Measurements from ENCODE around the gene TMCO5A.

The TMCO5A gene

DNA sequence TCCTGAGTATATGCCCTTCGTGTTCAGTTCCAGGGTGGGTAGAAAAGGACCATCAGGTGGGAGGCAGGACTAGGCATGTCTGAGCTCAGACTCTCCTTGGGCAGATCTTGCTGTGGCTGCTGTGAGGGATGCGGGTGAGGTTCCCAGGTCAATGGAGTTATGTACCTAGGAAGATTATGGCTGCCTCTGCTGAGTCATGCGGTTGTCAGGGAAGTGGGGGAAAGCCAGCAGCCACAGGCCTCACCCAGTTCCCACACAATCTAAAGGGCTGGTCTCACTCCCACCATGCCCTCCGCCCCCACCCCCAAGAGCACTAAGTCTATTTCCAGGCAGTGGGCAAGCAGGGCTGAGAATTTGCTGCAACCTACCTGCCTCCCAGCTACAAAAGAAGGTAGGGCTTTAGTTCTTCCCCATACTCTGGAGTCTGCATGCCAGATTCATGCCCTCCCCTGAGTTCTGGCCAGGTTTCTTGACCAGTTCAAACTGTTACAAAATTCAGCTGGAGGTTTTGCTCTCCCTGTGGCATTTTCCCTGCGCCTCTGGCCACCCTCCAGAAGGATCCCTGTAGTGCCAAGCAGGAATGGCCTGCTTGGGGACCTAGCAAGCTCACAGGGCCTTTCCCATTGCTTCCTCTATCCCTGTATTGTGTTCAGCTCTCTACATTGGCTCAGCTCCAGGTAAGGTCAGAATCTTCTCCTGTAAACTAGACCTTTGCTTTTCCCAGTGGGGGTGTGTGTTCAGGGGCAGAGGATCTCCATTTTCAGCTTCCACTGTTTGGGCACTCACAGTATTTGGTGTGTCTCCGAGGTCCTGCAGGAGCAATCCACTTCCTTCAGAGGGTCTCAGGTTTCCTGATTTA is 12.7 kb upstream of the TMCO5A start:
- Histone ChIP-seq H3K4me3 (replicated peaks; ENCODE audit: low read depth, low read length) (no peak overlapping the region), H3K36me3 (ENCODE audit: control insufficient read depth, insufficient read depth, low read length) (no peaks in the 10 kb centered on the region), H3K27me3 (replicated peaks; ENCODE audit: control insufficient read depth, insufficient read depth, low read length) (no peaks in the 10 kb centered on the region)
- DNase-seq (ENCODE audit: extremely low read depth, insufficient read length), result no peak
- TF ChIP-seq, protein P1, sequence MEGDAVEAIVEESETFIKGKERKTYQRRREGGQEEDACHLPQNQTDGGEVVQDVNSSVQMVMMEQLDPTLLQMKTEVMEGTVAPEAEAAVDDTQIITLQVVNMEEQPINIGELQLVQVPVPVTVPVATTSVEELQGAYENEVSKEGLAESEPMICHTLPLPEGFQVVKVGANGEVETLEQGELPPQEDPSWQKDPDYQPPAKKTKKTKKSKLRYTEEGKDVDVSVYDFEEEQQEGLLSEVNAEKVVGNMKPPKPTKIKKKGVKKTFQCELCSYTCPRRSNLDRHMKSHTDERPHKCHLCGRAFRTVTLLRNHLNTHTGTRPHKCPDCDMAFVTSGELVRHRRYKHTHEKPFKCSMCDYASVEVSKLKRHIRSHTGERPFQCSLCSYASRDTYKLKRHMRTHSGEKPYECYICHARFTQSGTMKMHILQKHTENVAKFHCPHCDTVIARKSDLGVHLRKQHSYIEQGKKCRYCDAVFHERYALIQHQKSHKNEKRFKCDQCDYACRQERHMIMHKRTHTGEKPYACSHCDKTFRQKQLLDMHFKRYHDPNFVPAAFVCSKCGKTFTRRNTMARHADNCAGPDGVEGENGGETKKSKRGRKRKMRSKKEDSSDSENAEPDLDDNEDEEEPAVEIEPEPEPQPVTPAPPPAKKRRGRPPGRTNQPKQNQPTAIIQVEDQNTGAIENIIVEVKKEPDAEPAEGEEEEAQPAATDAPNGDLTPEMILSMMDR (IDR thresholded peaks at IDR 0.05; ENCODE audit: insufficient read depth, low read length, poor library complexity, severe bottlenecking), result no peak

DNA sequence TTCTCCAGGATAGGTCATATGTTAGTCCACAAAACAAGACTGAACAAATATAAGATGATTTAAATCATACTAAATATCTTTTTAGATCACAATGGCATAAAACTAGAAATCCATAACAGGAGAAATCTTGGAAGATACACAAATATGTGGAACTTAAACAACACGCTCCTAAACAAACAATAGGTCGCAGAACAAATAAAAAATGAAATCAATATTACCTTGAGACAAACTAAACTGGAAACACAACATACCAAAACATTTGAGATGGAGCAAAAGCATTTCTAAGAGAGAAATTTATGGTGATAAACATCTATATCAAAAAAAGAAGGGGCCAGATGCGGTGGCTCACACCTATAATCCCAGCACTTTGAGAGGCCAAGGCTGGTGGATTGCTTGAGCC is 8.3 kb upstream of the TMCO5A start:
- TF ChIP-seq, protein P1 (IDR thresholded peaks at IDR 0.05; ENCODE audit: insufficient read depth, low read length, poor library complexity, severe bottlenecking), result no peak
- Histone ChIP-seq H3K36me3 (ENCODE audit: control insufficient read depth, insufficient read depth, low read length) (no peaks in the 10 kb centered on the region), H3K4me3 (replicated peaks; ENCODE audit: low read depth, low read length) (no peak overlapping the region), H3K27me3 (replicated peaks; ENCODE audit: control insufficient read depth, insufficient read depth, low read length) (no peaks in the 10 kb centered on the region)
- DNase-seq (ENCODE audit: extremely low read depth, insufficient read length), result no peak

DNA sequence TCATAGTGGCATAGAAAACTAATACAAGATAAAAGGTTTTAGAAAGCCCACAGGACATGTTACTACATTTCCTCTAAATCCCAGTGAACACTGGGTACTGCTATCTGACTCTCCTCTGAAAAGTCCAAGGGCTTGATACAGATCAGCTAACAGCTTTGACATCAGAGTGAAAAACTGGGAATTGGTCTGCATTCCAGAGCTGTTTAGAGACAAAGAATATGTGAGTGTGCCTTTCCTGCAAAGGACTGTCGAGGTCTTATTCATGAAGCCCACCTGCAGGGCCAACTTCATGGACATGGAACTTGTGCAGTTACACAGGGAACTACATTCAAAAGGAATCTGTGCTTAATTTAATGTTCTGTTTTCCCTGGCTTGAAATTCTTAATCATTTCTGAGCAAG is 5.2 kb upstream of the TMCO5A start:
- Histone ChIP-seq H3K27me3 (replicated peaks; ENCODE audit: control insufficient read depth, insufficient read depth, low read length) (no peaks in the 10 kb centered on the region), H3K4me3 (replicated peaks; ENCODE audit: low read depth, low read length) (no peak overlapping the region), H3K36me3 (ENCODE audit: control insufficient read depth, insufficient read depth, low read length) (no peaks in the 10 kb centered on the region)
- DNase-seq (ENCODE audit: extremely low read depth, insufficient read length), result no peak
- TF ChIP-seq, protein P1 (IDR thresholded peaks at IDR 0.05; ENCODE audit: insufficient read depth, low read length, poor library complexity, severe bottlenecking), result no peak

DNA sequence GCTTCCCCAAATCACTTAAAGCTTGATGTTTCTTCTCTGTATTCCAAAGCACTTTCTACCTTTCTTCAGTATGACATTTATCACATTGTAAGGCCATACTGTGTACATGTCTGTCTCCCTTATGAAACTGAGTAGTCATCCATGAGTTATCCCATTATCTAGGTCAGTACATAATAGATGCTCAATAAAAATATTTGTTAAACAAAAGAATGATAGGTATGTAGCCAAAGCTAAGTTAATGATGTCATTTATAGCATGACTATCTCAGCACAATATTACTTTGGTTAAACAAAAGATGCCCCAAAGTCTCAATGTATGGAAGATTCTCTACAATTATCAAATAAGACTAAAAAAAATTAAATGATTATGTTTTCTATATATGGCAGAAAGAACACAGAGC is 3.1 kb upstream of the TMCO5A start:
- Histone ChIP-seq H3K36me3 (ENCODE audit: control insufficient read depth, insufficient read depth, low read length) (no peaks in the 10 kb centered on the region), H3K27me3 (replicated peaks; ENCODE audit: control insufficient read depth, insufficient read depth, low read length) (no peaks in the 10 kb centered on the region), H3K4me3 (replicated peaks; ENCODE audit: low read depth, low read length) (no peak overlapping the region)
- DNase-seq (ENCODE audit: extremely low read depth, insufficient read length), result no peak
- TF ChIP-seq, protein P1 (IDR thresholded peaks at IDR 0.05; ENCODE audit: insufficient read depth, low read length, poor library complexity, severe bottlenecking), result no peak

DNA sequence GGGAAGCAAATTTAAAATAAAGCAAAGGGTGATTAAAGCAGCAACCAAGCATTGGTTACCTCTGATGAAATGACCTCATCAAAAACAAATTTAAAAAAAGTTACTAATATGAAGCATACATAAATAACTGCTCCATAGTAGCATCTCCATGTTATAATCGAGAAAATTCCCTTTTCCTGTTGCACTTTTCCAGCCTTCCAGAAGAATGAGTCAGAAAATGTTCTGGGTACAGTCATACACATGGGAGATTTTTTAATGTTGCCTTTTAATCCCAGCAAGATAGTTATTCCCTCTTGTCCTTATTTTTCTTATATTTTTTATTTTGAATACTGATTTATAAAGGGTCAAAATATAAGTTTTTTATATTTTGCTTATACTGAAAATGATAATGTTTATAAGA is 2.6 kb upstream of the TMCO5A start:
- TF ChIP-seq, protein P1 (IDR thresholded peaks at IDR 0.05; ENCODE audit: insufficient read depth, low read length, poor library complexity, severe bottlenecking), result no peak
- H3K27me3 ChIP-seq (replicated peaks; ENCODE audit: control insufficient read depth, insufficient read depth, low read length), result no peaks in the 10 kb centered on the region
- no peak overlapping the region for H3K4me3 ChIP-seq (replicated peaks; ENCODE audit: low read depth, low read length)
- no peaks in the 10 kb centered on the region for H3K36me3 ChIP-seq (ENCODE audit: control insufficient read depth, insufficient read depth, low read length)
- DNase-seq (ENCODE audit: extremely low read depth, insufficient read length), result no peak

Data from GM06990 (cell line).